Type B pancreatic cell (in vitro differentiated cells): ENCODE results near the gene FNDC8. TPM values are rescaled to one million over a fixed set of nuclear protein-coding genes. Genes with fewer than 3 reads are reported as not detected.
"Not testable (repeated sequence)": the region's sequence is repeated elsewhere in the genome, so short reads cannot be mapped to it uniquely, and the experiment has no call there.

Experiments
- DNase-seq: peaks from one replicate; pipeline ENCODE4 v3.0.0; 2021; ENCODE audit warnings: mixed read lengths; ENCODE audit not compliant: unreplicated experiment; ENCODE audit errors: extremely low spot score
- H3K27ac Mint-ChIP-seq: 2 replicates; pipeline ENCODE4 v1.8.0; 2021; ENCODE audit warnings: mild to moderate bottlenecking, mixed read lengths
- H3K27me3 Mint-ChIP-seq: 2 replicates; pipeline ENCODE4 v1.8.0; 2021; ENCODE audit warnings: mixed read lengths
- H3K36me3 Mint-ChIP-seq: 2 replicates; pipeline ENCODE4 v1.8.0; 2021; ENCODE audit warnings: mixed read lengths
- H3K4me1 Mint-ChIP-seq: one replicate; pipeline ENCODE4 v1.8.0; 2021; ENCODE audit warnings: mixed read lengths; ENCODE audit not compliant: unreplicated experiment
- H3K4me3 Mint-ChIP-seq: 2 replicates; pipeline ENCODE4 v1.8.0; 2021; ENCODE audit warnings: mild to moderate bottlenecking, mixed read lengths
- H3K9me3 Mint-ChIP-seq: 2 replicates; pipeline ENCODE4 v1.8.0; 2021; ENCODE audit warnings: mixed read lengths
- total RNA-seq: library from RNA; stranded (reverse); gene quantifications from 2 replicates; pipeline ENCODE4 v1.2.1, GENCODE V29; 2021; ENCODE audit warnings: low replicate concordance
- TF ChIP-seq, protein P1 (sequence below): fragments of 200-600 bp; sonication (generic); conservative IDR thresholded peaks from 2 replicates; pipeline ENCODE4 v1.5.0; 2021; ENCODE audit warnings: antibody characterized with exemption, mild to moderate bottlenecking

Gene FNDC8
- total RNA-seq, 1 donor from 2014 or later = not detected

DNA sequence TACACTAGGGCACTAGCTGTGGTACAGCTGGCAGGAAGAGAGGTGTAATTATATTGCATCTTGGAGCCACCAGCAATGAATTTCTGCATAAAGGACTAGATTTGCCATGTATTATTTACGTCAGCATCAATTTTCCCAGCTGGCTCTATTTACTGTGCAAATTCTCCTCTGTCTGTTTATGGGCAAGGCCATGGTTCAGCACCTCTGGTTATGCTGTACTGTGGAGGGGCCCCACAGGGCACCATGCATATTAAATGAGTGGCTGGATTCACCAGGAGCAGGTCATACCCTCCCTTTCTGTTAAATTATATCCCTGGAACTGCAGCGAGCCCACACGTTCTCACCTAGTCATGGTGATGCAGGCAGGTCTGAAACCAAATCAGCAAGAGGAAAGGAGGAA is 21.5 kb upstream of the FNDC8 start:
- DNase-seq = no peak
- Mint-ChIP-seq H3K4me3 (no peak overlapping the region), H3K4me1 (no peaks in the 10 kb centered on the region), H3K27ac (no peak overlapping the region), H3K27me3 (no peaks in the 10 kb centered on the region), H3K36me3 (peaks cover 4% of the 10 kb centered on the region), H3K9me3 (no peaks in the 10 kb centered on the region)
- TF ChIP-seq, protein P1, sequence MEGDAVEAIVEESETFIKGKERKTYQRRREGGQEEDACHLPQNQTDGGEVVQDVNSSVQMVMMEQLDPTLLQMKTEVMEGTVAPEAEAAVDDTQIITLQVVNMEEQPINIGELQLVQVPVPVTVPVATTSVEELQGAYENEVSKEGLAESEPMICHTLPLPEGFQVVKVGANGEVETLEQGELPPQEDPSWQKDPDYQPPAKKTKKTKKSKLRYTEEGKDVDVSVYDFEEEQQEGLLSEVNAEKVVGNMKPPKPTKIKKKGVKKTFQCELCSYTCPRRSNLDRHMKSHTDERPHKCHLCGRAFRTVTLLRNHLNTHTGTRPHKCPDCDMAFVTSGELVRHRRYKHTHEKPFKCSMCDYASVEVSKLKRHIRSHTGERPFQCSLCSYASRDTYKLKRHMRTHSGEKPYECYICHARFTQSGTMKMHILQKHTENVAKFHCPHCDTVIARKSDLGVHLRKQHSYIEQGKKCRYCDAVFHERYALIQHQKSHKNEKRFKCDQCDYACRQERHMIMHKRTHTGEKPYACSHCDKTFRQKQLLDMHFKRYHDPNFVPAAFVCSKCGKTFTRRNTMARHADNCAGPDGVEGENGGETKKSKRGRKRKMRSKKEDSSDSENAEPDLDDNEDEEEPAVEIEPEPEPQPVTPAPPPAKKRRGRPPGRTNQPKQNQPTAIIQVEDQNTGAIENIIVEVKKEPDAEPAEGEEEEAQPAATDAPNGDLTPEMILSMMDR = no peak

DNA sequence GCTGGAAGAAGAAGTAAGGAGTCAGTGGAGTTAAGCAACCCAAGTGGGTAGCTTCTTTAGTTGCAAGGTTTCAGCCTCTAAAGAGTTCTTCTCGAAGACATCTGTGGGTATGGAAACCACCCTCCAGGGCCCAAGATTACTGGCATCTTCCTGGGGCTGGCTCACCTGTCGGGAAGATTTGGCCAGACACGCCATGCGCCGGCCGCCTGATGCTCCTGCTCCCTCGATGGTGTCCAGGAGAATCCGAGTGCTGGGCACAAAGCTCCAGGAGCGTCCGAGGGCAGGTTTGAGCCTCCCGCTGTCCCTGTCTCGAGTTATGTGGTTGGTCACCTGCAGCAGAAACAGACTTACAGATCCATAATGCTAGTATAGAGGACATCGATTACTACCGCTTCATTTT is 20.4 kb upstream of the FNDC8 start:
- Mint-ChIP-seq H3K9me3 (no peaks in the 10 kb centered on the region), H3K36me3 (peaks cover 4% of the 10 kb centered on the region), H3K4me1 (no peaks in the 10 kb centered on the region), H3K4me3 (no peak overlapping the region), H3K27me3 (no peaks in the 10 kb centered on the region), H3K27ac (no peak overlapping the region)
- TF ChIP-seq, protein P1 = no peak
- no peak for DNase-seq

DNA sequence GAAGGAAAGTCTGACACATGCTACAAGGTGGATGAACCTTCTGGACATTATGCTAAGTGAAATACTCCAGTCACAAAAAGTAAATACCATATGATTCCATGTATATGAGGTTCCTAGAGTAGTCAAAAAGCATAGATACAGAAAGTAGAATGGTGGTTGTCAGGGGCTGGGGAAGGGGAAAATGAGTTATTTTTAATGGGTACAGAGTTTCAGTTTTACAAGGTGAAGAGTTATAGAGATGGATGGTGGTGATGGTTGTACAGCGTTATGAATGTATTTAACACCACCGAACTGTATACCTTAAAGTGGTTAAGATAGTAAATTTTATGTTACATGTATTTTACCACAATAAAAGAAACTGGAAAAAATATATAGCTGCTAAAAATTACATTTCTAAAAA is 19.7 kb upstream of the FNDC8 start:
- DNase-seq = no peak
- TF ChIP-seq, protein P1 = no peak
- H3K4me1 Mint-ChIP-seq = no peaks in the 10 kb centered on the region
- no peak overlapping the region for H3K27ac Mint-ChIP-seq
- peaks cover 11% of the 10 kb centered on the region for H3K36me3 Mint-ChIP-seq
- no peaks in the 10 kb centered on the region for H3K27me3 Mint-ChIP-seq
- H3K9me3 Mint-ChIP-seq = no peaks in the 10 kb centered on the region
- H3K4me3 Mint-ChIP-seq = no peak overlapping the region

DNA sequence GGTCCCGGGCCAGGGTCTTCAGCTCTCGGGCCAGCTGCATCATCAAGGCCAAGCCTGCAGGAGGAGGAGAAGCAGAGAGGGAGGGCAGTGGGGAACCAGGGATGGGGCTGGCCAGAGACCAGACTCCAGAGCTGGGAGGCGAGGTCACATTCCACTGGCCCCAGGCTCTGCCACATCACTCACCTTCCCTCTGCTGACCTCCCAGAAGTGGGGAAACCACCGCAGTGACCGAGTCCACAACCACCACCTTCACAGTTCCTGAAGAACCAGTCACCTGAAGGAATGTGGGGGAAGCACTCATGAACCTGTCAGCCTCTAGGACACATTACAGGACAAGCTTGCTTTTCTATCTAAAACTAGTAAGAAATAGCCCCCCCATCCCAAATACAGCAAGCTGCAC is 18.1 kb upstream of the FNDC8 start:
- Mint-ChIP-seq H3K4me1 (no peaks in the 10 kb centered on the region), H3K36me3 (peaks cover 15% of the 10 kb centered on the region), H3K9me3 (no peaks in the 10 kb centered on the region), H3K27ac (no peak overlapping the region), H3K27me3 (no peaks in the 10 kb centered on the region), H3K4me3 (no peak overlapping the region)
- DNase-seq = no peak
- TF ChIP-seq, protein P1 = no peak

DNA sequence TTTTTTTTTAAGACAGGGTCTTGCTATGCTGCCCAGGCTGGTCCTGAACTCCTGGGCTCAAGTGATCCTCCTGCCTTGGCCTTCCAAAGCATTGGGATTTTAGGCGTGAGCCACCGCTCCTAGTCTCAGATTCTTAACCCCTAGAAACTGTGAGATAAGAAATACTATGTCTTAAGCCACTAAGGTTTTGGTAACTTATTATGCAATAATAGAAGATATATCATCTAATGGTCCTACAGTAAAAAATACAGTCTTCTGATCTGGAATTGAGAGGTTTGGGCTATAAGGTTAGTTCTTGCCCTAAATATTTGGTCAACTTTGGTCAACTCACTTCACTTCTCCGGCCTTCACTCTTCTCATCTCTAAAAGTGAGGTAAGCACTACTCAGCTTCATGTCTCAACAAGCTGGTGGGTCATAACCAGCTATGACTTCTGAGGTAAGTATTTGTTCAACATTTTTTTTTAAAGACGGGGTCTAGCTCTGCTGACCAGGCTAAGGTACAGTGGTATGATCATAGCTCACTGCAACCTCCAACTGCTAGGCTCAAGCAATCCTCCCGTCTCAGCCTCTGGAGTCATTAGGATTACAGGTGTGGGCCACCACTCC is 16.5 kb upstream of the FNDC8 start:
- TF ChIP-seq, protein P1 = no peak
- Mint-ChIP-seq H3K27ac (no peak overlapping the region), H3K4me3 (no peak overlapping the region), H3K9me3 (no peaks in the 10 kb centered on the region), H3K27me3 (no peaks in the 10 kb centered on the region), H3K36me3 (peaks cover 19% of the 10 kb centered on the region), H3K4me1 (no peaks in the 10 kb centered on the region)
- no peak for DNase-seq

DNA sequence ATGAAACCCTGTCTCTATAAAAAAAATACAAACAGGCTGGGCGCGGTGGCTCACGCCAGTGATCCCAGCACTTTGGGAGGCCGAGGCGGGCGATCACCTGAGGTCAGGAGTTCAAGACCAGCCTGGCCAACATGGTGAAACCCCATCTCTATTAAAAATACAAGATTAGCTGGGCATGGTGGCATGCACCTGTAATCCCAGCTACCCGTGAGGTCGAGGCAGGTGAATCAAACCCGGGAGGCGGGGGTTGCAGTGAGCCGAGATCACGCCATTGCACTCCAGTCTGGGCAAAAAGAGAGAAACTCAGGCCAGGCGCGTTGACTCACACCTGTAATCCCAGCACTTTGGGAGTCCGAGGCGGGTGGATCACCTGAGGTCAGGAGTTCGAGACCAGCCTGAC is 10.6 kb upstream of the FNDC8 start:
- H3K27ac Mint-ChIP-seq, H3K4me3 Mint-ChIP-seq, DNase-seq, H3K27me3 Mint-ChIP-seq, H3K4me1 Mint-ChIP-seq, H3K9me3 Mint-ChIP-seq: not testable (repeated sequence)
- H3K36me3 Mint-ChIP-seq = peaks cover 19% of the 10 kb centered on the region
